NCI-H2029 (cell line): ENCODE results near the gene ZBTB16.

ENCODE experiments used
- DNase-seq: peaks from one replicate; lab custom pipeline; 2025; lab: John Stamatoyannopoulos, UW

ZBTB16 gene

DNA sequence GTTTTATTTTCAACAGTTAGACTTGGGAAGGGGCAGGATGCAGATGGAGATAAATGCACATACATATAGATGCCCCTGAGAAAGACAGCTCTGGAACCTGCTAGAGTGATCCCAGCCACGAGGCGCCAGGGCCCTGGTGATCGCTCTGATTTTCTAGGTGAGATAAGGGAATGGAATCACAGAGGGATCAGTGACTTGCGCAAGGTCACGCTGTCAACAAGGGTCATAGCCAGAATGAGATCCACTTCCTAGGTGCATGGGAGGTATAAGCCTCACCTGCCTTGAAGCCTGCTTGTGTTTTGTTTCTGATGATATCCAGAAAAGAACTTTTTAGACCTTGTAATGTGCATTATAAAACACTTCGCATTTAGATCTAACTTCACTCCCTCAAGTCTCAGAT lies 47.5 kb downstream of the ZBTB16 start:
- no peak for DNase-seq

DNA sequence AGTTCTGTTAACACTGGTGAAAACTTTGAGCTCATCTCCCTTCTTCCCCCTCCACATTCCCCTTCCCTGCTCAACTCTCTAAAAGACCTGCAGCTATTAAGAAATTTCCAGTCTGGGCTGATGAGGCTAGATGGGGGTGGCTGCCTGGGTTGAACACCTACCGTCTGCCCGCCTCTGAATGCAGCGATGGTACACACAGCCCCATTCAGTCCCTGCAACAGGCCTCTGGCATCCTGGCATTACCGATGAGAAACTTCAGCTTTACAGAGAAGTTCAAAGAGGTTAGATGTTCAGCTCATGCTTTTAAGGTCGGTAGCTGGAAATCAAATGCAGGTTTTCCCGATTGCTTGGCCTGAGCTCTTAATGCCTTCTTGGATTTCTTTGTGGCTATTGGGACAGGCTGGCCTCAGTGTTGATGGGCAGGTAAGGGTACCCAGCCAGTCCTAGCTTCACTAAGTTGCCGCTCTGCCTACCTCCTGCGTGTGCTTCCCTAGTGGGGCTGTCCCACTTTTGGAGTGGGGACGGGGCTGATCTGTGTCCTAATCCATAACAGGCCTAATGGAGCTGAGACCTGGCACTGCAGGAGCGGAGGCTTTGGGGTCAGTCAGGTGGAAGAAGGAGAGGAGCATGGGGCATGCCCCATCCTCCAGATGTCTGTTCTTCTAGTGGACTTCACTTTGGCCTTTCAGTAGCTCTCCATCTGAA lies 49.1 kb downstream of the ZBTB16 start:
- no peak for DNase-seq

- no peak for DNase-seq
Observed at GRCh38 chr11:114109206-114110090, 49.9 kb downstream of the ZBTB16 start.

GRCh38 chr11:114110123-114110522 lies 50.6 kb downstream of the ZBTB16 start:
- no peak for DNase-seq

DNA sequence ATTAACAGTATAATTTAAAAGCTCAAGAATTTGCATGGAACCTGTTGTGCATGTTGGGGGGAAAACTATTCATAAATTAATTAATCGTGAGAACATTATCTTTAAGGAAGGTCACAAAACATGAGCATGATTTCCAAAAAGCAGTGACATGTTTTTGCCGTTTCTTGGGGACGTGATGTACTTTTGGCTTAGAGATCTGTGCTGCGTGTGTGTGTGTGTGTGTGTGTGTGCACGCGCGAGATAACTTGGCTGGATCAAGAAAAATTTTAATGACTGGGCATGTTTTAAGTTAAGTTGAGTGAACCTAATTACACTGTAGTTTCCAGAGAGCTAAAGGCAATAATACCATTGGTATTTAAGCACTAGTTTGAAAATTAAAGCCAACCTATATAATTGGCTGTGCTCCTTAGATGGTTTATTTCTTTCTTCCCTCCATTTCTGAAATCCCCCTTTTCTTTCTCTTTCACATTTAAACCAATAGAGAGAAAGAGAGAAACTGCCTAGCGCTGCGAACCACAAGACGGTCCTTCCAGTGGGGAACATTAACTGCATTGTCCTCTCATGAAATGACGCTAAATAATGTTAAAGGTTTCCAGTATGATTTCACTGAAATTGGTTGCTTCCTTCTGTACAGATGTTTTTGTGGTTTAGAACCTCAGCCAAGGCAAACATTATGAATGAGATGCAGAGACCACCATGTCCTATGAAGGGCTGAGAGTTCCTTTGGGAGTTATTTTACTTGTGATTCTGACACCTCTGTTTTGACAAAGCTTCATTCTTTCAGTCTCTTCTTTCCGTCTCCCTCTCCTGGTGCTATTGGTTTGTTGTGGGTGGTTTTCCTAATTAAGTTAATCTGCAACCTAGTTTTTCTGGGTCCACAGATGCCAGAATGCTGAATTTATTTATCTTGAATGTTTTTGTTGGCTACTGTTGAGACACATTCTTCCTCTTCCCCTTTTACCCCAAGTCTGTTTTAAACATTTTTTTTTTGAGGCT lies 51.7 kb downstream of the ZBTB16 start:
- DNase-seq, result no peak

DNA sequence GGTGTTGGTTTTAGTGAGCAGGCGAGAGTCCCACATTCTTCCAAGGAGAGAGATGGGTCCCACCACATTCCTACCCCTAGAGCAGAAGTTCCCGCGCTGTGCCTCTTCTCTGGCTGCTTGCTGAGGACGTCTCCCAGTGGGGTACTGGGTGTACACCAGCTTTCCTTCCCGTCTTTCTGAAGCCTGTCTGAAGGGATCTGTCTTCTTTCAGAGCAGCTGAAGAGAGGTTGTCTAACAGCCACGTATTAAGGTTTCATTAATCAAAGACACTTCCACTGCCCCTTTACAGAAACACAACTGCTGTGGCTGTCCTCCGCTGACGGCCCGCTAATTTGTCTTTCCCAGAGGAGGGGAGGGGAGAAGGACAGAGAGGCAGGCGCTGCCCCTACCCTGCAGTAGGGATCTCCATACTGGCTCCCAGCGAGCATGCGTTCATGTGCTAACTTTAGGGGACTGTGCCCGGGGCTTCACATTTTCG lies 56.0 kb downstream of the ZBTB16 start:
- DNase-seq, result no peak

GRCh38 chr11:114116357-114116756 lies 56.8 kb downstream of the ZBTB16 start:
- no peak for DNase-seq

DNA sequence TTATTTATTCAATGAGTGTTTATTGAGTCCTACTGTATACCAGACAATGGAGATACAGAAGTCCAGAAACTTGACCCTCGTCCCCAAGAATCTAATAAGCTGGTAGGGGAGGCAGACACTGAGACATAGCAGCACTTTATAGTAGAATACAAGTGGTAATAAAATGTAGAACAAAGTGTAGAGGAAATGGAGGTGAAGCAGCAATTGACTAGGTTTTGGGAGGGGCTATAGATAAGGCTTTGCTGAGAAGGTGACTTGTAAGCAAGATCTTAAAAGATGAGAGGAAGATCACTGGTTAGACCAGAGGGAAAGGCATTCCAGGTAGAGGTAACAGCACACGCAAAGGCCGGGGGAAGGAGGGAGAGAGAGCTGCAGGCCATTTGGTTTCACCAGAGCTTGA lies 57.3 kb downstream of the ZBTB16 start:
- DNase-seq, result no peak

- DNase-seq, result no peak
Observed at GRCh38 chr11:114120606-114121005, 61.1 kb downstream of the ZBTB16 start.

- DNase-seq, result no peak
Observed at GRCh38 chr11:114121138-114121537, 61.6 kb downstream of the ZBTB16 start.

DNA sequence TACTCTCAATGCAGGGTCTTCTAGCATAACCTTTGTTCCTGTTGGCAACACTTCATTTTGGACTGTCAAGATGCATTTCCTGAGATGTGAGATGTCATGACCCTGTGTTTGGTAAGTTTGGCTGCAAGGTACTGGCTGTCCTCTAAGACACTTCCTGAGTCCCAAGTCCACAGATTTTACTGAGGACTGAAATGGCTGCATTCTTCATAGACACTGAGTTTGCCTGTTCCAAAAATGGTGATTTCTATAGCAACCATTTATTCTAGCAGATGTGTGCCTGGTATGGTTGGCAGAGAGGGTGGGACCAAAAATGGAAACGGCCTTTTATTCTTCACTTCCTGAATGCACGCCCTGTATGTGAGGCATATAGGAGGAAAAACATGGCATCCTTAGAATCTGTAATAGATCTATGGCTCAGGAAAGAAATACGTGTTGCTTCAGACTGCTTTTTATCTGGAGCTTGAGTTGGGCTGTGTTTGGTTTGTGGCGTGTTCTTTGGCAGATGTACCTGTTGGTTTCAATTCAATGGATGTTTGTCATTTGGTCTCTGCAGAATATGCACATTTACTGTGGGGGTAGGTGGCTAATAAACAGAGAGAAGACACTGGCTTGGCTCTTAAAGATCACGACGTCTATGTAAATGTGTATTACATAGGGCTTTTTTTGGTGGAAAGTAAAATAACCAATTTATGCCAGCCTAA lies 62.4 kb downstream of the ZBTB16 start:
- no peak for DNase-seq

GRCh38 chr11:114122686-114123085 lies 63.2 kb downstream of the ZBTB16 start:
- no peak for DNase-seq

DNA sequence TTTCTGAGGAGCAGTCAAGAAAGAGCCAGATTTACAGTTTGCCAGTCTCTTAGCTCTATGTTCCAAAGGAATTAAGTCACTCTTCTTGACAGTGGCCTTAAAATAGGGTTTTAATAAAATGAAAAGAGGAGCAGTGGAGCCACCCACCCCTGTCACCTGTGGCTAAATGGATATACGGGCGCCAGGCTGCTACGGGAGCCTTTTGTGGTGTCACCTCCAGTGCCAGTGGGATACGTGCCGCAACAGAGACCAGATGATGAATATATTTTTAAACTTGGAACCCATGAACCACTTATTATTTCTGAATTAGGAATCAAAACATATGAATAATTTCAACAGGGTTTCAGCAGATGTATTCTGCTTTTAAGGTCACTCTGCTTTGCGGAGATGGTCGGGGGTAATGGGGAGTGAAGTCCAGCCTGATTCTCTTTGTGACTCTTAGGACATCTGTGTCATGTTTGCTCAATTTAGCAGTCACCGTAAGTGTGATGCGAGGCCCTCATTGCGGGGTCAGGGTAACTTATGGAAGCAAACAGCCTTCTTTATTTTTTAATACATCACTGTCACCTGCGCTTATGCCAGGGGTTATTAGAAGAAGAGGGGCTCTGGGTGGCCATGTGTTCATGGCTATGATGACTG lies 64.3 kb downstream of the ZBTB16 start:
- no peak for DNase-seq

GRCh38 chr11:114124601-114125144 lies 65.2 kb downstream of the ZBTB16 start:
- no peak for DNase-seq

GRCh38 chr11:114125531-114125930 lies 66.0 kb downstream of the ZBTB16 start:
- no peak for DNase-seq

- no peak for DNase-seq
Observed at GRCh38 chr11:114125959-114126358, 66.4 kb downstream of the ZBTB16 start.

GRCh38 chr11:114128399-114128798 lies 68.9 kb downstream of the ZBTB16 start:
- no peak for DNase-seq

GRCh38 chr11:114129142-114129541 lies 69.6 kb downstream of the ZBTB16 start:
- no peak for DNase-seq

- DNase-seq, result no peak
Observed at GRCh38 chr11:114129699-114130098, 70.2 kb downstream of the ZBTB16 start.

DNA sequence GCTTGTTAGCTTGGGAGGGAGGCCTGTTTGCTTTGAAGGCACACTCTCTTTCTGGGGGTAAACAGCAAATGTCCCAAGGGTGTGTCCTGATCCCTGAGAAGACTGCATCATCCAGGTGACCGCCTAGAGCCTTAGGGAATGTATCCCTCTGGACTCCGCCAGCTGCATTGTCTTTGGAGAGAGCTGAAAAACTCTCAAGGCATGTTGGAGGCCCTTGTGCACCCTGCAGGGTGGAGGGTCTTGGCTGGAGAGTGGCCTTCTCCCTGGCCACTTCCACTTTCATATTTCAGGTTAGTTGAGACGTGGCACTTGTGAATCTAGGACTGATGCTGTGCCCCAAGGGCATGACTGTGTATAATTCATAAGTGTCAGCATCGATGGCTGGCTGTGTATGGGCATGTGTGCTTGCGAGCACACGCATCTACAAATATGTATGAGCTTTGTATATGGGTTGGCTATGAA lies 70.6 kb downstream of the ZBTB16 start:
- no peak for DNase-seq
